Measurements from ENCODE around the gene SMAD3. TPM values are rescaled to one million over a fixed set of nuclear protein-coding genes. Genes with fewer than 3 reads are reported as not detected.

SMAD3 gene
- total RNA-seq (2022; extraction: Qiagen RNA extraction) = 73.8 to 126 TPM (median 118 TPM) in 5 replicates

DNA sequence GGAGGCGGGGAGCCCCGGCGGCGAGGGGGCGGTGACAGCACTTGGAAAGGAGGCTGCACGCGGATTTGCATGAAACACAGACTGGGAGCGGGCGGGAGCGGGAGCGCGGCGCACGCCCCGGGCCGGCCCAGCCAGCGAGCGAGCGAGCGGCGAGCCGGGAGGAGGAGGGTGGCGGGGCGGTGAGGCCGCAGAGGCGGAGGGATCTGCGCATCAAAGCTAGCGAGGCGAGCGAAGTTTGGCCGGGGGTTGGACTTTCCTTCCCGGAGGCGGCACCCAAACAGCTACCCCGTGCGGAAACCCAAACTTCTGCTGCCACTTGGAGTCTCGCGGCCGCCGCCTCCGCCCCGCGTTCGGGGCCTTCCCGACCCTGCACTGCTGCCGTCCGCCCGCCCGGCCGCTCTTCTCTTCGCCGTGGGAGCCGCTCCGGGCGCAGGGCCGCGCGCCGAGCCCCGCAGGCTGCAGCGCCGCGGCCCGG, at the start of gene SMAD3:
Gene SMAD3, plus strand, starts transcription at position 72 of the 475 bp plus-strand sequence. CDS start 553 bp downstream, outside the sequence.

Other genes starting within 250 kb of the SMAD3 start
- gene AAGAB, start 189.1 kb downstream of the SMAD3 start, total RNA-seq (2022; extraction: Qiagen RNA extraction) = 62.6 to 70.3 TPM (median 67.3 TPM) in 5 replicates
- gene IQCH, start 189.2 kb downstream of the SMAD3 start, total RNA-seq (2022; extraction: Qiagen RNA extraction) = 1.0 to 2.1 TPM (median 1.6 TPM) in 5 replicates